Measurements from ENCODE around the gene TLCD2.

Gene TLCD2

GRCh38 chr17:1713878-1714426 lies 3.8 kb upstream of the TLCD2 start:
- Histone ChIP-seq H4K8ac (ENCODE audit: low read depth, low read length) (peak overlapping the region; percentile 86), H2AFZ (ENCODE audit: insufficient read depth, low read length, poor library complexity) (no peak overlapping the region), H2AK5ac (ENCODE audit: low read length) (peak overlapping the region; percentile 50), H4K91ac (ENCODE audit: low read depth, low read length) (peak overlapping the region; percentile 88), H3K79me1 (ENCODE audit: low read length) (peaks cover 41% of the 10 kb centered on the region), H3K27me3 (ENCODE audit: insufficient read depth, low read length) (no peaks in the 10 kb centered on the region), H3K9ac (ENCODE audit: low read length) (peak overlapping the region; percentile 87), H2BK5ac (ENCODE audit: low read depth, low read length, poor library complexity) (peak overlapping the region; percentile 91), H3K4me3 (ENCODE audit: low read depth, low read length) (peak overlapping the region; percentile 73), H3K23ac (ENCODE audit: low read length) (no peak overlapping the region), H3K4me2 (ENCODE audit: low read length) (peak overlapping the region; percentile 74), H3K14ac (ENCODE audit: low read length) (peak overlapping the region; percentile 92), H4K12ac (ENCODE audit: low read depth, low read length) (peak overlapping the region; percentile 68), H3K4me1 (ENCODE audit: control insufficient read depth in 1 of 2, insufficient read depth in 2 of 2, low read length in 2 of 2) (peaks cover 21 to 32% of the 10 kb centered on the region in 2 experiments), H2BK120ac (ENCODE audit: insufficient read depth, low read length, poor library complexity) (peak overlapping the region; percentile 84), H3K4ac (ENCODE audit: low read depth, low read length) (peak overlapping the region; percentile 93), H3K18ac (ENCODE audit: low read length) (peak overlapping the region; percentile 96), H3K27ac (ENCODE audit: low read depth, low read length) (peak overlapping the region; percentile 95), H3K79me2 (ENCODE audit: control insufficient read depth, insufficient read depth, low read length, poor library complexity) (peaks cover 32% of the 10 kb centered on the region), H3K36me3 (ENCODE audit: control insufficient read depth in 1 of 2, insufficient read depth in 2 of 2, low read length in 2 of 2) (peaks cover 25 to 26% of the 10 kb centered on the region in 2 experiments), H3K9me3 (ENCODE audit: insufficient read depth, low read depth, low read length) (no peaks in the 10 kb centered on the region), H2BK12ac (ENCODE audit: low read length) (peak overlapping the region; percentile 68)
- no CpG with 5 or more reads among the region's 11 CpGs for WGBS (ENCODE audit: extremely low coverage, insufficient coverage, insufficient read length)
- peak in 1 of 2 donors; percentile 42 for DNase-seq

- no peak overlapping the region for H4K8ac ChIP-seq (ENCODE audit: low read depth, low read length)
- DNase-seq = no peak
- no peak overlapping the region for H2BK12ac ChIP-seq (ENCODE audit: low read length)
- H3K4ac ChIP-seq (ENCODE audit: low read depth, low read length) = peak overlapping the region; percentile 93
- H3K14ac ChIP-seq (ENCODE audit: low read length) = peak overlapping the region; percentile 92
- H3K4me3 ChIP-seq (ENCODE audit: low read depth, low read length) = peak overlapping the region; percentile 73
- no peak overlapping the region for H3K23ac ChIP-seq (ENCODE audit: low read length)
- peak overlapping the region; percentile 74 for H3K4me2 ChIP-seq (ENCODE audit: low read length)
- peaks cover 25 to 26% of the 10 kb centered on the region in 2 experiments for H3K36me3 ChIP-seq (ENCODE audit: control insufficient read depth in 1 of 2, insufficient read depth in 2 of 2, low read length in 2 of 2)
- H3K4me1 ChIP-seq (ENCODE audit: control insufficient read depth in 1 of 2, insufficient read depth in 2 of 2, low read length in 2 of 2) = peaks cover 20 to 32% of the 10 kb centered on the region in 2 experiments
- peaks cover 41% of the 10 kb centered on the region for H3K79me1 ChIP-seq (ENCODE audit: low read length)
- WGBS (ENCODE audit: extremely low coverage, insufficient coverage, insufficient read length) = no CpG with 5 or more reads among the region's 10 CpGs
- no peak overlapping the region for H3K18ac ChIP-seq (ENCODE audit: low read length)
- no peak overlapping the region for H4K12ac ChIP-seq (ENCODE audit: low read depth, low read length)
- peak overlapping the region; percentile 95 for H3K27ac ChIP-seq (ENCODE audit: low read depth, low read length)
- H3K27me3 ChIP-seq (ENCODE audit: insufficient read depth, low read length) = no peaks in the 10 kb centered on the region
- H3K9me3 ChIP-seq (ENCODE audit: insufficient read depth, low read depth, low read length) = no peaks in the 10 kb centered on the region
- no peak overlapping the region for H4K91ac ChIP-seq (ENCODE audit: low read depth, low read length)
- H2BK5ac ChIP-seq (ENCODE audit: low read depth, low read length, poor library complexity) = peak overlapping the region; percentile 91
- no peak overlapping the region for H2BK120ac ChIP-seq (ENCODE audit: insufficient read depth, low read length, poor library complexity)
- H2AFZ ChIP-seq (ENCODE audit: insufficient read depth, low read length, poor library complexity) = no peak overlapping the region
- H3K9ac ChIP-seq (ENCODE audit: low read length) = peak overlapping the region; percentile 87
- H2AK5ac ChIP-seq (ENCODE audit: low read length) = no peak overlapping the region
- peaks cover 32% of the 10 kb centered on the region for H3K79me2 ChIP-seq (ENCODE audit: control insufficient read depth, insufficient read depth, low read length, poor library complexity)
Measured at GRCh38 chr17:1713160-1713877, 3.1 kb upstream of the TLCD2 start.

GRCh38 chr17:1712271-1712670 lies 2.1 kb upstream of the TLCD2 start:
- WGBS (ENCODE audit: extremely low coverage, insufficient coverage, insufficient read length) = no CpG with 5 or more reads among the region's 8 CpGs
- H3K4me2 ChIP-seq (ENCODE audit: low read length) = peak overlapping the region; percentile 12

GRCh38 chr17:1711804-1712203 lies 1.6 kb upstream of the TLCD2 start:
- Histone ChIP-seq H3K4me2 (ENCODE audit: low read length) (no peak overlapping the region), H2AK5ac (ENCODE audit: low read length) (no peak overlapping the region), H2BK120ac (ENCODE audit: insufficient read depth, low read length, poor library complexity) (no peak overlapping the region), H4K12ac (ENCODE audit: low read depth, low read length) (no peak overlapping the region), H4K91ac (ENCODE audit: low read depth, low read length) (no peak overlapping the region), H4K8ac (ENCODE audit: low read depth, low read length) (no peak overlapping the region), H3K27ac (ENCODE audit: low read depth, low read length) (no peak overlapping the region), H3K18ac (ENCODE audit: low read length) (no peak overlapping the region), H3K9ac (ENCODE audit: low read length) (no peak overlapping the region), H3K9me3 (ENCODE audit: insufficient read depth, low read depth, low read length) (no peaks in the 10 kb centered on the region), H3K79me2 (ENCODE audit: control insufficient read depth, insufficient read depth, low read length, poor library complexity) (peaks cover 28% of the 10 kb centered on the region), H3K14ac (ENCODE audit: low read length) (no peak overlapping the region), H2BK12ac (ENCODE audit: low read length) (no peak overlapping the region), H3K23ac (ENCODE audit: low read length) (no peak overlapping the region), H3K4me1 (ENCODE audit: control insufficient read depth in 1 of 2, insufficient read depth in 2 of 2, low read length in 2 of 2) (peaks cover 18 to 28% of the 10 kb centered on the region in 2 experiments), H3K4me3 (ENCODE audit: low read depth, low read length) (no peak overlapping the region), H3K36me3 (ENCODE audit: control insufficient read depth in 1 of 2, insufficient read depth in 2 of 2, low read length in 2 of 2) (peaks cover 25 to 26% of the 10 kb centered on the region in 2 experiments), H3K27me3 (ENCODE audit: insufficient read depth, low read length) (no peaks in the 10 kb centered on the region), H3K4ac (ENCODE audit: low read depth, low read length) (no peak overlapping the region), H3K79me1 (ENCODE audit: low read length) (peaks cover 33% of the 10 kb centered on the region), H2AFZ (ENCODE audit: insufficient read depth, low read length, poor library complexity) (no peak overlapping the region), H2BK5ac (ENCODE audit: low read depth, low read length, poor library complexity) (no peak overlapping the region)
- WGBS (ENCODE audit: extremely low coverage, insufficient coverage, insufficient read length) = no CpG with 5 or more reads among the region's 4 CpGs
- peak in 1 of 2 donors; percentile 43 for DNase-seq

More at GRCh38 chr17:1712271-1712670, 2.1 kb upstream of the TLCD2 start:
- H2BK12ac ChIP-seq (ENCODE audit: low read length) = no peak overlapping the region
- no peak overlapping the region for H4K12ac ChIP-seq (ENCODE audit: low read depth, low read length)
- peaks cover 30% of the 10 kb centered on the region for H3K79me2 ChIP-seq (ENCODE audit: control insufficient read depth, insufficient read depth, low read length, poor library complexity)
- H3K23ac ChIP-seq (ENCODE audit: low read length) = no peak overlapping the region
- peaks cover 35% of the 10 kb centered on the region for H3K79me1 ChIP-seq (ENCODE audit: low read length)
- no peak overlapping the region for H3K4ac ChIP-seq (ENCODE audit: low read depth, low read length)
- H3K9ac ChIP-seq (ENCODE audit: low read length) = no peak overlapping the region
- H4K91ac ChIP-seq (ENCODE audit: low read depth, low read length) = no peak overlapping the region
- H4K8ac ChIP-seq (ENCODE audit: low read depth, low read length) = no peak overlapping the region
- DNase-seq = no peak
- no peaks in the 10 kb centered on the region for H3K9me3 ChIP-seq (ENCODE audit: insufficient read depth, low read depth, low read length)
- no peak overlapping the region for H2BK120ac ChIP-seq (ENCODE audit: insufficient read depth, low read length, poor library complexity)
- peaks cover 25 to 26% of the 10 kb centered on the region in 2 experiments for H3K36me3 ChIP-seq (ENCODE audit: control insufficient read depth in 1 of 2, insufficient read depth in 2 of 2, low read length in 2 of 2)
- H2AFZ ChIP-seq (ENCODE audit: insufficient read depth, low read length, poor library complexity) = no peak overlapping the region
- no peak overlapping the region for H2AK5ac ChIP-seq (ENCODE audit: low read length)
- H3K27me3 ChIP-seq (ENCODE audit: insufficient read depth, low read length) = no peaks in the 10 kb centered on the region
- no peak overlapping the region for H3K27ac ChIP-seq (ENCODE audit: low read depth, low read length)
- H3K14ac ChIP-seq (ENCODE audit: low read length) = no peak overlapping the region
- H3K4me3 ChIP-seq (ENCODE audit: low read depth, low read length) = no peak overlapping the region
- H2BK5ac ChIP-seq (ENCODE audit: low read depth, low read length, poor library complexity) = no peak overlapping the region
- no peak overlapping the region for H3K18ac ChIP-seq (ENCODE audit: low read length)
- peaks cover 18 to 28% of the 10 kb centered on the region in 2 experiments for H3K4me1 ChIP-seq (ENCODE audit: control insufficient read depth in 1 of 2, insufficient read depth in 2 of 2, low read length in 2 of 2)
